Endothelial cell of umbilical vein (primary cell): ENCODE measurements around the gene DET1. TPM values are rescaled to one million over a fixed set of nuclear protein-coding genes. Genes with fewer than 3 reads are reported as not detected.

ENCODE experiments used
- BruUV-seq: library from RNA; stranded (reverse); fragments of 400-500 nt; replicated peaks from 2 replicates; lab custom pipeline; 2021; lab: Mats Ljungman, UMichigan
- CTCF ChIA-PET: fragments of 300-600, 350-600 bp; sonication (Branson Sonifier 250); formaldehyde crosslinking; loops from one replicate; lab custom pipeline; 2021; ENCODE audit warnings: antibody characterized with exemption, inconsistent platforms; lab: Charles Lee
- POLR2A ChIA-PET: fragments of 300-600, 350-600 bp; sonication (Branson Sonifier 250); formaldehyde crosslinking; loops from one replicate; lab custom pipeline; 2021; ENCODE audit warnings: antibody characterized with exemption, inconsistent platforms; lab: Charles Lee
- DNase-seq: peaks from one replicate; pipeline ENCODE4 v3.0.0-alpha.2; 2011; ENCODE audit warnings: low read depth, low spot score
- FAIRE-seq: peaks from 2 replicates; lab custom pipeline; 2011; peaks lifted over from hg19 to GRCh38; lab: Jason Lieb, UNC
- H2AFZ ChIP-seq: 2 replicates; pipeline ENCODE4 v1.6.0; 2012; ENCODE audit warnings: low read depth, low read length, control low read depth, inconsistent platforms
- H3K27ac ChIP-seq: 2 replicates; pipeline ENCODE4 v1.5.1; 2011; ENCODE audit warnings: low read depth, mild to moderate bottlenecking, control low read depth, low read length, moderate library complexity; ENCODE audit not compliant: insufficient read depth
- H3K27me3 ChIP-seq, 2 experiments: 2 replicates each; pipeline versions ENCODE4 v1.6.0 to v1.6.1; 2011; ENCODE audit warnings: low read length in 2 of 2, mixed read lengths in 1 of 2; ENCODE audit not compliant: control insufficient read depth in 2 of 2, insufficient read depth in 2 of 2
- H3K36me3 ChIP-seq, 2 experiments: 2 replicates in 1 of 2; 3 replicates in 1 of 2; pipeline ENCODE4 v1.5.1; 2011; ENCODE audit warnings: low read length in 2 of 2, mild to moderate bottlenecking in 1 of 2, moderate library complexity in 1 of 2; ENCODE audit not compliant: control insufficient read depth in 2 of 2, insufficient read depth in 2 of 2; ENCODE audit errors: extremely low read depth in 1 of 2
- H3K4me1 ChIP-seq: 3 replicates; pipeline ENCODE4 v1.5.1; 2011; ENCODE audit warnings: mild to moderate bottlenecking, low read length; ENCODE audit not compliant: control insufficient read depth, insufficient read depth; ENCODE audit errors: extremely low read depth
- H3K4me2 ChIP-seq: 2 replicates; pipeline ENCODE4 v1.6.1; 2011; ENCODE audit warnings: low read length, control low read depth, mixed read lengths; ENCODE audit not compliant: insufficient read depth
- H3K4me3 ChIP-seq, 3 experiments: fragments of 200-600 bp in 1 of 3; sonication (generic), shearing (Covaris generic) in 1 of 3; replicated peaks in 1 of 3; 2 replicates each; pipeline ENCODE4 v1.5.1; 2011 to 2016; ENCODE audit warnings: control low read depth in 3 of 3, low read length in 3 of 3, mild to moderate bottlenecking in 2 of 3, inconsistent platforms in 1 of 3, low read depth in 1 of 3, moderate library complexity in 1 of 3; ENCODE audit not compliant: insufficient read depth in 1 of 3
- H3K79me2 ChIP-seq: 2 replicates; pipeline ENCODE4 v1.6.0; 2012; ENCODE audit warnings: low read length, inconsistent platforms; ENCODE audit not compliant: control insufficient read depth, insufficient read depth
- H3K9ac ChIP-seq: replicated peaks from 2 replicates; pipeline ENCODE3; 2011; ENCODE audit warnings: low read length, control low read depth; ENCODE audit not compliant: insufficient read depth; ENCODE audit errors: extremely low read depth
- H3K9me1 ChIP-seq: replicated peaks from 3 replicates; pipeline ENCODE4 v1.6.0; 2011; ENCODE audit warnings: mild to moderate bottlenecking, low read length; ENCODE audit not compliant: control insufficient read depth, insufficient read depth; ENCODE audit errors: extremely low read depth
- H3K9me3 ChIP-seq: replicated peaks from 2 replicates; pipeline ENCODE4 v1.5.1; 2012; ENCODE audit warnings: low read length, inconsistent platforms; ENCODE audit not compliant: control insufficient read depth, insufficient read depth
- H4K20me1 ChIP-seq: replicated peaks from 2 replicates; pipeline ENCODE3; 2011; ENCODE audit warnings: mild to moderate bottlenecking, low read length; ENCODE audit not compliant: control insufficient read depth, insufficient read depth; ENCODE audit errors: extremely low read depth
- EZH2 ChIP-seq: IDR thresholded peaks from 2 replicates; pipeline ENCODE4 v1.6.1; 2012; ENCODE audit warnings: borderline replicate concordance, low read depth, mild to moderate bottlenecking, moderate library complexity, low read length, inconsistent platforms; ENCODE audit not compliant: severe bottlenecking
- FOS ChIP-seq: IDR thresholded peaks from 2 replicates; pipeline ENCODE4 v1.6.1; 2011; ENCODE audit warnings: mild to moderate bottlenecking, low read length, moderate library complexity, borderline replicate concordance; ENCODE audit not compliant: insufficient read depth
- GATA2 ChIP-seq: IDR thresholded peaks from 2 replicates; pipeline ENCODE4 v1.7.0; 2011; ENCODE audit warnings: low read depth, mild to moderate bottlenecking, moderate library complexity, mixed read lengths, low read length; ENCODE audit not compliant: insufficient read length, insufficient read depth
- JUN ChIP-seq: IDR thresholded peaks from 2 replicates; pipeline ENCODE4 v1.6.1; 2011; ENCODE audit warnings: borderline replicate concordance, low read depth; ENCODE audit not compliant: insufficient read length, insufficient read depth
- MYC ChIP-seq: IDR thresholded peaks from one replicate; pipeline ENCODE4 v1.6.1; 2011; ENCODE audit warnings: mild to moderate bottlenecking, low read depth, low read length
- POLR2A ChIP-seq: IDR thresholded peaks from 2 replicates; pipeline ENCODE4 v1.6.1; 2012; ENCODE audit warnings: low read depth, mild to moderate bottlenecking, control low read depth, low read length
- POLR2AphosphoS5 ChIP-seq: IDR thresholded peaks from 2 replicates; pipeline ENCODE4 v1.6.1; 2012; ENCODE audit warnings: low read depth, mild to moderate bottlenecking, control low read depth, low read length, moderate library complexity; ENCODE audit not compliant: insufficient read depth
- dilution Hi-C: fragments of 300-500 bp; cut with MboI; formaldehyde crosslinking; loops from one replicate; pipeline ENCODE4 v1.15.0; 2019; ENCODE audit warnings: low sequenced_read_pairs; ENCODE audit not compliant: extremely low pct_ligation_motif_present
- intact Hi-C: fragments of 100-400 bp; cut with micrococcal nuclease; formaldehyde crosslinking; loops from one replicate; pipeline ENCODE4 v1.10.0; 2022
- polyA plus RNA-seq, 4 experiments: library from polyadenylated mRNA; depleted of rRNA in 3 of 4; stranded (reverse) in 3 of 4; unstranded in 1 of 4; fragments of >200 nt; gene quantifications; 2 replicates each; pipeline versions ENCODE4 v1.2.1 to v1.2.3, GENCODE V29; 2011 to 2012; ENCODE audit warnings: missing spikeins in 1 of 4
- total RNA-seq: library from RNA; stranded (reverse); gene quantifications from 2 replicates; pipeline ENCODE4 v1.2.3, GENCODE V29; 2021
- TF ChIP-seq, protein P1 (sequence below), 2 donors: IDR thresholded peaks; 1 replicate in 1 of 2; 2 replicates in 1 of 2; pipeline ENCODE4 v1.5.1; 2011; ENCODE audit warnings: low read length in 2 of 2, mild to moderate bottlenecking in 2 of 2, moderate library complexity in 2 of 2, control low read depth in 1 of 2, inconsistent platforms in 1 of 2, low read depth in 1 of 2; ENCODE audit not compliant: insufficient read depth in 1 of 2; ENCODE audit errors: extremely low read depth in 1 of 2
- TF ChIP-seq, protein P2 (sequence below): IDR thresholded peaks from 2 replicates; pipeline ENCODE4 v1.6.1; 2011; ENCODE audit not compliant: insufficient read depth, insufficient read length

The DET1 gene
- total and polyA plus RNA-seq, 2 donors (not counting 3 experiments of a cell fraction or from before 2014, with no cell fraction given): 5.2 to 5.6 TPM

DNA sequence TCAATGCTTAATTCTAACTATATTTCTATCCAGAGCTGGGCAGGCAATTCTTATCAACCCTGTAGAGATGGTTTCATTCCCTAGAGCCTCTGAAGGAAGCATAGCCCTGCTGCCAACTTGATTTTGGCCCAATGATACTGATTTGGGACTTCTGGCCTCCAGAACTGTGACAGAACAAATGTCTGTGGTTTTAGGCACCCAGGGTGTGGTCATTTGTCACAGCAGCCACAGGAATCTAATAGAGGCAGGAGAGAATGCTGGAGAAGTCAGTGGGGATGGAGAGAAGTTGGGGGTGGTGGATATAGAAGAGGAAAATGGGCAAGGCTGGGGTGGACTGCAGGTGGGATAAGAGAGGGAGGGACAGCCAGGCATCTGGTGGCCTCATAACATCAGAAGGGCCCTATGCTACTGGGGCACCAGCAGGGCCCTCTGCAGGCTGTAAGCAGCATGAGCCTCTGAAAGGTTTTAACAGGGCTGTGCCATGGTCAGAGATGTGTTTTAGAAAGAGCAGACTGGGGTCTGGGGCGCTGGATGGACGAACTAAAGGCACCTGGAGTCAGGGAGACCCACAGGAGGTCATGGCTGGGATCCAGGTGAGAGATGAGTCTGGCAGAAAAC is 59.2 kb downstream of the DET1 start:
- dilution Hi-C loops (no loop called here), intact Hi-C loops (no loop called here)
- Histone ChIP-seq H3K27me3 (no peaks in the 10 kb centered on the region), H2AFZ (no peak overlapping the region), H3K27ac (no peak overlapping the region), H3K79me2 (no peaks in the 10 kb centered on the region), H3K9ac (no peak overlapping the region), H3K36me3 (no peaks in the 10 kb centered on the region), H3K9me3 (no peaks in the 10 kb centered on the region), H3K9me1 (no peaks in the 10 kb centered on the region), H3K4me1 (no peaks in the 10 kb centered on the region), H4K20me1 (no peaks in the 10 kb centered on the region), H3K4me2 (no peak overlapping the region), H3K4me3 (no peak overlapping the region)
- TF ChIP-seq, protein P1, sequence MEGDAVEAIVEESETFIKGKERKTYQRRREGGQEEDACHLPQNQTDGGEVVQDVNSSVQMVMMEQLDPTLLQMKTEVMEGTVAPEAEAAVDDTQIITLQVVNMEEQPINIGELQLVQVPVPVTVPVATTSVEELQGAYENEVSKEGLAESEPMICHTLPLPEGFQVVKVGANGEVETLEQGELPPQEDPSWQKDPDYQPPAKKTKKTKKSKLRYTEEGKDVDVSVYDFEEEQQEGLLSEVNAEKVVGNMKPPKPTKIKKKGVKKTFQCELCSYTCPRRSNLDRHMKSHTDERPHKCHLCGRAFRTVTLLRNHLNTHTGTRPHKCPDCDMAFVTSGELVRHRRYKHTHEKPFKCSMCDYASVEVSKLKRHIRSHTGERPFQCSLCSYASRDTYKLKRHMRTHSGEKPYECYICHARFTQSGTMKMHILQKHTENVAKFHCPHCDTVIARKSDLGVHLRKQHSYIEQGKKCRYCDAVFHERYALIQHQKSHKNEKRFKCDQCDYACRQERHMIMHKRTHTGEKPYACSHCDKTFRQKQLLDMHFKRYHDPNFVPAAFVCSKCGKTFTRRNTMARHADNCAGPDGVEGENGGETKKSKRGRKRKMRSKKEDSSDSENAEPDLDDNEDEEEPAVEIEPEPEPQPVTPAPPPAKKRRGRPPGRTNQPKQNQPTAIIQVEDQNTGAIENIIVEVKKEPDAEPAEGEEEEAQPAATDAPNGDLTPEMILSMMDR (IDR thresholded peaks at IDR 0.05; ENCODE audit: extremely low read depth in 1 of 2, insufficient read depth in 1 of 2, low read depth in 1 of 2, low read length in 2 of 2): no peak
- TF ChIP-seq POLR2A (no peak), GATA2 (no peak), JUN (no peak), MYC (no peak), POLR2AphosphoS5 (no peak), FOS (no peak), EZH2 (no peak)
- TF ChIP-seq, protein P2, sequence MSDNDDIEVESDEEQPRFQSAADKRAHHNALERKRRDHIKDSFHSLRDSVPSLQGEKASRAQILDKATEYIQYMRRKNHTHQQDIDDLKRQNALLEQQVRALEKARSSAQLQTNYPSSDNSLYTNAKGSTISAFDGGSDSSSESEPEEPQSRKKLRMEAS: no peak
- FAIRE-seq (no peak), DNase-seq (no peak)
- ChIA-PET POLR2A (no interaction called here), CTCF (no interaction called here)
- no TSS peak for BruUV-seq
